ENCODE data around the gene TASOR. TPM values are rescaled to one million over a fixed set of nuclear protein-coding genes. Genes with fewer than 3 reads are reported as not detected.

The TASOR gene
- total RNA-seq, 1 experiment from 2014 or later: 35.8 TPM

GRCh38 chr3:56724676-56725075 lies 41.6 kb upstream of the TASOR start:
- H3K9me3 ChIP-seq (ENCODE audit: control insufficient read depth in 1 of 2, insufficient read depth in 1 of 2, low read depth in 1 of 2, low read length in 2 of 2): no peaks in the 10 kb centered on the region
- H3K27ac ChIP-seq (ENCODE audit: low read depth, low read length): no peak overlapping the region
- no peak overlapping the region for H3K9ac ChIP-seq (ENCODE audit: low read length)
- ChIA-PET CTCF (interaction anchor here (1.2 kb wide), 1 partner anchor 77 kb away, joined by 3 read pairs; the partner anchor contains the start of gene ARHGEF3), POLR2A (no interaction called here), RAD21 (ENCODE audit: low non-redundant PET in 1 of 2, low total read pairs in 2 of 2, uncharacterized antibody in 2 of 2, unreplicated experiment in 2 of 2) (interaction anchor here in 1 of 2 experiments (0.7 kb wide), 1 partner anchor 79 kb away, joined by 3 read pairs; no protein-coding TSS in a partner anchor)
- H3K79me2 ChIP-seq (ENCODE audit: insufficient read depth, low read length): no peaks in the 10 kb centered on the region
- no peak overlapping the region for H3K4me2 ChIP-seq (ENCODE audit: low read length)
- no peaks in the 10 kb centered on the region for H4K20me1 ChIP-seq (ENCODE audit: insufficient read depth)
- ATAC-seq (no peak), DNase-seq (ENCODE audit: low read depth, low spot score) (no peak)
- no peaks in the 10 kb centered on the region for H3K27me3 ChIP-seq (ENCODE audit: insufficient read depth, low read length)
- TF ChIP-seq REST (IDR thresholded peaks at IDR 0.05; ENCODE audit: low read depth): no peak
- H3K4me3 ChIP-seq (replicated peaks in 1 of 2; ENCODE audit: low read depth in 1 of 2, low read length in 2 of 2): no peak overlapping the region
- no TSS peak for BruUV-seq (replicated peaks)
- H3K36me3 ChIP-seq (ENCODE audit: control insufficient read depth in 1 of 2, insufficient read depth in 2 of 2, low read length in 2 of 2): 0 out of 4 replicates have a peak, but pooled peaks cover 0 to 2% of the 10 kb centered on the region in 2 experiments
- no peaks in the 10 kb centered on the region for H3K9me2 ChIP-seq (ENCODE audit: insufficient read depth)
- no peak overlapping the region for H2AFZ ChIP-seq (ENCODE audit: low read depth, low read length, poor library complexity, severe bottlenecking)
- H3K4me1 ChIP-seq (ENCODE audit: control insufficient read depth in 1 of 2, insufficient read depth in 2 of 2, low read length in 2 of 2): no peaks in the 10 kb centered on the region
- intact Hi-C loops (cut with micrococcal nuclease): no loop called here

- intact Hi-C loops (cut with micrococcal nuclease): no loop called here
- RAD21 ChIA-PET (ENCODE audit: low non-redundant PET in 1 of 2, low total read pairs in 2 of 2, uncharacterized antibody in 2 of 2, unreplicated experiment in 2 of 2): interaction anchor here in 1 of 2 experiments (0.6 kb wide), 1 partner anchor 81 kb away, joined by 3 read pairs; the partner anchor contains the start of gene ARHGEF3
- H3K27ac ChIP-seq (ENCODE audit: low read depth, low read length): no peak overlapping the region
- no peak overlapping the region for H3K4me3 ChIP-seq (replicated peaks in 1 of 2; ENCODE audit: low read depth in 1 of 2, low read length in 2 of 2)
- H2AFZ ChIP-seq (ENCODE audit: low read depth, low read length, poor library complexity, severe bottlenecking): no peak overlapping the region
- POLR2A ChIA-PET: no interaction called here
- no peaks in the 10 kb centered on the region for H3K9me2 ChIP-seq (ENCODE audit: insufficient read depth)
- no peaks in the 10 kb centered on the region for H4K20me1 ChIP-seq (ENCODE audit: insufficient read depth)
- no peak overlapping the region for H3K9ac ChIP-seq (ENCODE audit: low read length)
- ATAC-seq (no peak), DNase-seq (ENCODE audit: low read depth, low spot score) (no peak)
- BruUV-seq (replicated peaks): no TSS peak
- no peaks in the 10 kb centered on the region for H3K9me3 ChIP-seq (ENCODE audit: control insufficient read depth in 1 of 2, insufficient read depth in 1 of 2, low read depth in 1 of 2, low read length in 2 of 2)
- H3K27me3 ChIP-seq (ENCODE audit: insufficient read depth, low read length): no peaks in the 10 kb centered on the region
- H3K4me1 ChIP-seq (ENCODE audit: control insufficient read depth in 1 of 2, insufficient read depth in 2 of 2, low read length in 2 of 2): no peaks in the 10 kb centered on the region
- TF ChIP-seq POLR2AphosphoS5 (IDR thresholded peaks at IDR 0.05; ENCODE audit: low read depth, low read length) (no peak), SIN3A (IDR thresholded peaks at IDR 0.05; ENCODE audit: low read depth) (no peak), RAD21 (IDR thresholded peaks at IDR 0.05; ENCODE audit: low read depth) (no peak), SP1 (IDR thresholded peaks at IDR 0.05; ENCODE audit: low read depth) (no peak), ELF1 (IDR thresholded peaks at IDR 0.05; ENCODE audit: borderline replicate concordance, low read depth) (no peak), REST (IDR thresholded peaks at IDR 0.05; ENCODE audit: low read depth) (no peak), ZNF274 (IDR thresholded peaks at IDR 0.05; ENCODE audit: low read depth, low read length) (no peak), CEBPB (IDR thresholded peaks at IDR 0.05; ENCODE audit: low read depth) (no peak), CBX3 (IDR thresholded peaks at IDR 0.05; ENCODE audit: low read depth) (no peak)
- TF ChIP-seq, protein P1, sequence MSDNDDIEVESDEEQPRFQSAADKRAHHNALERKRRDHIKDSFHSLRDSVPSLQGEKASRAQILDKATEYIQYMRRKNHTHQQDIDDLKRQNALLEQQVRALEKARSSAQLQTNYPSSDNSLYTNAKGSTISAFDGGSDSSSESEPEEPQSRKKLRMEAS (IDR thresholded peaks at IDR 0.05): no peak
- H3K36me3 ChIP-seq (ENCODE audit: control insufficient read depth in 1 of 2, insufficient read depth in 2 of 2, low read length in 2 of 2): 0 out of 4 replicates have a peak, but pooled peaks cover 0 to 2% of the 10 kb centered on the region in 2 experiments
- H3K4me2 ChIP-seq (ENCODE audit: low read length): no peak overlapping the region
- CTCF ChIA-PET: no interaction called here
- no peaks in the 10 kb centered on the region for H3K79me2 ChIP-seq (ENCODE audit: insufficient read depth, low read length)
Measured at GRCh38 chr3:56720849-56721248, 37.8 kb upstream of the TASOR start.
